HepG2 (cell line): ENCODE measurements around the gene PCNX4. TPM values are rescaled to one million over a fixed set of nuclear protein-coding genes. Genes with fewer than 3 reads are reported as not detected.

Experiments used
- BCL3 ChIP-seq: sonication (generic); formaldehyde crosslinking; IDR thresholded peaks from 2 replicates; pipeline ENCODE4 v1.5.1; 2020; ENCODE audit warnings: mild to moderate bottlenecking, missing genetic modification reagents, moderate library complexity
- ELK4 ChIP-seq: sonication (generic); formaldehyde crosslinking; IDR thresholded peaks from 2 replicates; pipeline ENCODE4 v1.9.0; 2021; ENCODE audit warnings: missing genetic modification reagents, borderline replicate concordance
- HDAC1 ChIP-seq: sonication (generic); formaldehyde crosslinking; IDR thresholded peaks from 2 replicates; pipeline ENCODE4 v1.5.1; 2020; ENCODE audit warnings: mild to moderate bottlenecking, missing genetic modification reagents
- KLF13 ChIP-seq: sonication (generic); formaldehyde crosslinking; IDR thresholded peaks from 2 replicates; pipeline ENCODE4 v1.4.0; 2020; ENCODE audit warnings: mild to moderate bottlenecking, missing genetic modification reagents
- LBX2 ChIP-seq: sonication (generic); formaldehyde crosslinking; IDR thresholded peaks from 2 replicates; pipeline ENCODE4 v1.5.0; 2020; ENCODE audit warnings: missing genetic modification reagents, mild to moderate bottlenecking, borderline replicate concordance
- RFX3 ChIP-seq: IDR thresholded peaks from 2 replicates; pipeline ENCODE4 v1.6.1; 2016; ENCODE audit warnings: missing biosample characterization, missing genetic modification reagents
- ZBTB40 ChIP-seq, 2 experiments: fragments of 450-650 bp in 1 of 2; sonication (generic) in 1 of 2; formaldehyde crosslinking in 1 of 2; IDR thresholded peaks; 2 replicates each; pipeline versions ENCODE4 v1.6.1 to v1.8.0; 2016 to 2022; ENCODE audit warnings: antibody characterized with exemption in 1 of 2, mild to moderate bottlenecking in 1 of 2, missing genetic modification reagents in 1 of 2
- ZFP1 ChIP-seq: IDR thresholded peaks from 2 replicates; pipeline ENCODE4 v1.6.1; 2016
- ZNF430 ChIP-seq: sonication (generic); formaldehyde crosslinking; IDR thresholded peaks from 2 replicates; pipeline ENCODE4 v1.9.0; 2021; ENCODE audit warnings: mild to moderate bottlenecking, missing genetic modification reagents
- ZNF512B ChIP-seq: sonication (generic); formaldehyde crosslinking; IDR thresholded peaks from 2 replicates; pipeline ENCODE4 v1.5.1; 2020; ENCODE audit warnings: missing genetic modification reagents, mild to moderate bottlenecking, borderline replicate concordance
- ZNF607 ChIP-seq: sonication (generic); formaldehyde crosslinking; IDR thresholded peaks from 2 replicates; pipeline ENCODE4 v1.5.1; 2020; ENCODE audit warnings: missing genetic modification reagents, mild to moderate bottlenecking, borderline replicate concordance
- polyA plus RNA-seq, 8 experiments: library from polyadenylated mRNA; depleted of rRNA in 3 of 8; stranded (reverse) in 7 of 8; unstranded in 1 of 8; fragments of >200 nt; fragmentation: Illumina TruSeq in 4 of 8; extraction: Trizol in 4 of 8; gene quantifications; 2 replicates each; pipeline versions ENCODE4 v1.2.1 to v1.2.3, GENCODE V29; 2011 to 2016; ENCODE audit warnings: low read depth in 4 of 8, missing spikeins in 1 of 8, mixed read lengths in 1 of 8; ENCODE audit not compliant: insufficient read depth in 1 of 8
- total RNA-seq, 5 experiments: library from RNA; depleted of rRNA; stranded (reverse); fragments of >200 nt; fragmentation: Illumina TruSeq; extraction: Trizol; gene quantifications; 2 replicates each; pipeline ENCODE4 v1.2.3, GENCODE V29; 2016; ENCODE audit warnings: low read depth in 1 of 5

The PCNX4 gene
- total and polyA plus RNA-seq, 2 of the 13 experiments (the other 11 are each of a cell fraction or from before 2014, with no cell fraction given) = 28.6 to 43.0 TPM

GRCh38 chr14:60091550-60092525, at the start of gene PCNX4 (continued):
- TF ChIP-seq ELK4 (CRISPR knock-in tag) (no peak), ZNF607 (CRISPR knock-in tag) (peak; percentile 98), HDAC1 (CRISPR knock-in tag) (peak; percentile 80), ZBTB40 (IDR thresholded peaks at IDR 0.05) (no peak), ZBTB40 (CRISPR knock-in tag; IDR thresholded peaks at IDR 0.05) (peak; percentile 87), KLF13 (peak; percentile 78; the same call in 1 of the 2 replicates), ZNF430 (CRISPR knock-in tag) (peak; percentile 98), RFX3 (CRISPR knock-in tag) (peak; percentile 92), ZNF512B (no peak; the same call in 1 of the 2 replicates), ZFP1 (CRISPR knock-in tag) (0 out of 2 replicates have a peak, but pooled peaks have one; percentile 49), LBX2 (CRISPR knock-in tag) (peak; percentile 87; the same call in 1 of the 2 replicates), BCL3 (CRISPR knock-in tag) (peak; percentile 98)
